Activated naive CD4-positive, alpha-beta T cell treated with anti-CD3 and anti-CD28 coated beads for 36 hours (primary cell): ENCODE results near the gene VGLL3. TPM values are rescaled to one million over a fixed set of nuclear protein-coding genes. Genes with fewer than 3 reads are reported as not detected.

Source experiments
- CTCF ChIA-PET: fragments of 350-600 bp; sonication (Branson Sonifier 250); formaldehyde crosslinking; loops from one replicate; lab custom pipeline; 2021; ENCODE audit warnings: antibody characterized with exemption; lab: Charles Lee
- DNase-seq: peaks from one replicate; pipeline ENCODE4 v3.0.0-alpha.2; 2020
- H3K27ac Mint-ChIP-seq: one replicate; pipeline ENCODE4 v1.8.0; 2021; ENCODE audit warnings: mild to moderate bottlenecking, mixed read lengths
- H3K27me3 Mint-ChIP-seq: one replicate; pipeline ENCODE4 v1.8.0; 2021; ENCODE audit warnings: low read depth, mixed read lengths
- H3K36me3 Mint-ChIP-seq: one replicate; pipeline ENCODE4 v1.8.0; 2021; ENCODE audit warnings: low read depth, mixed read lengths
- H3K4me1 Mint-ChIP-seq: one replicate; pipeline ENCODE4 v1.8.0; 2021; ENCODE audit warnings: low read depth, mixed read lengths
- H3K4me3 Mint-ChIP-seq: one replicate; pipeline ENCODE4 v1.8.0; 2021; ENCODE audit warnings: mild to moderate bottlenecking, moderate library complexity, mixed read lengths
- H3K9me3 Mint-ChIP-seq: one replicate; pipeline ENCODE4 v1.8.0; 2021; ENCODE audit warnings: mixed read lengths
- intact Hi-C: fragments of 100-400 bp; cut with micrococcal nuclease; formaldehyde crosslinking; loops from one replicate; pipeline ENCODE4 v1.15.1; 2023
- total RNA-seq, 2 experiments: library from RNA; stranded (reverse); gene quantifications; one replicate each; pipeline ENCODE4 v1.2.3, GENCODE V29; 2021

The VGLL3 gene
- total RNA-seq, 2 experiments from 2014 or later = not detected

- Mint-ChIP-seq H3K27me3 (no peaks in the 10 kb centered on the region), H3K9me3 (peaks cover 4% of the 10 kb centered on the region), H3K4me1 (no peaks in the 10 kb centered on the region), H3K36me3 (no peaks in the 10 kb centered on the region), H3K27ac (no peak overlapping the region), H3K4me3 (no peak overlapping the region)
- DNase-seq = no peak
- CTCF ChIA-PET = no interaction called here
- intact Hi-C loops = no loop called here
These were observed 56.1 kb downstream of the VGLL3 start for GRCh38 chr3:86934851-86935250.

- Mint-ChIP-seq H3K36me3 (no peaks in the 10 kb centered on the region), H3K27me3 (no peaks in the 10 kb centered on the region), H3K27ac (no peak overlapping the region), H3K9me3 (peaks cover 4% of the 10 kb centered on the region), H3K4me1 (no peaks in the 10 kb centered on the region), H3K4me3 (no peak overlapping the region)
- DNase-seq = no peak
- CTCF ChIA-PET = no interaction called here
- intact Hi-C loops = no loop called here
These were observed 60.1 kb downstream of the VGLL3 start for GRCh38 chr3:86930831-86931230.

GRCh38 chr3:86930181-86930580, 60.8 kb downstream of the VGLL3 start:
- H3K4me1 Mint-ChIP-seq = no peaks in the 10 kb centered on the region
- no peak for DNase-seq
- peaks cover 1% of the 10 kb centered on the region for H3K9me3 Mint-ChIP-seq
- CTCF ChIA-PET = no interaction called here
- H3K27me3 Mint-ChIP-seq = no peaks in the 10 kb centered on the region
- H3K36me3 Mint-ChIP-seq = no peaks in the 10 kb centered on the region
- intact Hi-C loops = no loop called here
- H3K4me3 Mint-ChIP-seq = no peak overlapping the region
- no peak overlapping the region for H3K27ac Mint-ChIP-seq

GRCh38 chr3:86929046-86929445, 61.9 kb downstream of the VGLL3 start:
- Mint-ChIP-seq H3K36me3 (no peaks in the 10 kb centered on the region), H3K4me3 (no peak overlapping the region), H3K9me3 (peaks cover 1% of the 10 kb centered on the region), H3K27me3 (no peaks in the 10 kb centered on the region), H3K27ac (no peak overlapping the region), H3K4me1 (no peaks in the 10 kb centered on the region)
- DNase-seq = no peak
- CTCF ChIA-PET = no interaction called here
- intact Hi-C loops = no loop called here

- intact Hi-C loops = no loop called here
These were observed 67.9 kb downstream of the VGLL3 start for GRCh38 chr3:86923071-86923491.

GRCh38 chr3:86921971-86922680, 68.8 kb downstream of the VGLL3 start:
- H3K9me3 Mint-ChIP-seq = no peaks in the 10 kb centered on the region
- H3K4me3 Mint-ChIP-seq = no peak overlapping the region
- no peak overlapping the region for H3K27ac Mint-ChIP-seq
- intact Hi-C loops = no loop called here
- CTCF ChIA-PET = no interaction called here
- H3K36me3 Mint-ChIP-seq = no peaks in the 10 kb centered on the region
- no peaks in the 10 kb centered on the region for H3K4me1 Mint-ChIP-seq
- H3K27me3 Mint-ChIP-seq = no peaks in the 10 kb centered on the region
- DNase-seq = no peak

More at GRCh38 chr3:86923071-86923491, 67.9 kb downstream of the VGLL3 start:
- H3K9me3 Mint-ChIP-seq = no peaks in the 10 kb centered on the region
- H3K27me3 Mint-ChIP-seq = no peaks in the 10 kb centered on the region
- CTCF ChIA-PET = no interaction called here
- H3K27ac Mint-ChIP-seq = no peak overlapping the region
- no peaks in the 10 kb centered on the region for H3K4me1 Mint-ChIP-seq
- H3K36me3 Mint-ChIP-seq = no peaks in the 10 kb centered on the region
- no peak for DNase-seq
- no peak overlapping the region for H3K4me3 Mint-ChIP-seq

- Mint-ChIP-seq H3K9me3 (no peaks in the 10 kb centered on the region), H3K4me3 (no peak overlapping the region), H3K36me3 (no peaks in the 10 kb centered on the region), H3K27ac (no peak overlapping the region), H3K4me1 (no peaks in the 10 kb centered on the region), H3K27me3 (no peaks in the 10 kb centered on the region)
- CTCF ChIA-PET = no interaction called here
- DNase-seq = no peak
- intact Hi-C loops = no loop called here
These were observed 76.3 kb downstream of the VGLL3 start for GRCh38 chr3:86914670-86915069.

GRCh38 chr3:86913160-86913559, 77.8 kb downstream of the VGLL3 start:
- no peak overlapping the region for H3K27ac Mint-ChIP-seq
- no peaks in the 10 kb centered on the region for H3K9me3 Mint-ChIP-seq
- CTCF ChIA-PET = interaction anchor here (0.6 kb wide), 1 partner anchor 618 kb away, joined by 3 read pairs; no protein-coding TSS in a partner anchor
- H3K27me3 Mint-ChIP-seq = no peaks in the 10 kb centered on the region
- no peaks in the 10 kb centered on the region for H3K36me3 Mint-ChIP-seq
- no peak for DNase-seq
- H3K4me1 Mint-ChIP-seq = no peaks in the 10 kb centered on the region
- intact Hi-C loops = no loop called here
- H3K4me3 Mint-ChIP-seq = no peak overlapping the region

- CTCF ChIA-PET = no interaction called here
- H3K4me1 Mint-ChIP-seq = no peaks in the 10 kb centered on the region
- no peaks in the 10 kb centered on the region for H3K27me3 Mint-ChIP-seq
- no peak for DNase-seq
- peaks cover 1% of the 10 kb centered on the region for H3K9me3 Mint-ChIP-seq
- intact Hi-C loops = no loop called here
- H3K27ac Mint-ChIP-seq = no peak overlapping the region
- H3K4me3 Mint-ChIP-seq = no peak overlapping the region
- H3K36me3 Mint-ChIP-seq = no peaks in the 10 kb centered on the region
These were observed 95.7 kb downstream of the VGLL3 start for GRCh38 chr3:86895202-86895601.

GRCh38 chr3:86890741-86891396, 100.1 kb downstream of the VGLL3 start:
- Mint-ChIP-seq H3K4me3 (no peak overlapping the region), H3K36me3 (no peaks in the 10 kb centered on the region), H3K27me3 (no peaks in the 10 kb centered on the region), H3K9me3 (peaks cover 1% of the 10 kb centered on the region), H3K27ac (no peak overlapping the region), H3K4me1 (no peaks in the 10 kb centered on the region)
- CTCF ChIA-PET = no interaction called here
- DNase-seq = no peak
- intact Hi-C loops = no loop called here

Other genes starting within 250 kb of the VGLL3 start
- 10 to 100 TPM; 24.9 to 26.1 TPM for gene CHMP2B, start 236.2 kb upstream of the VGLL3 start, total RNA-seq